K562 (cell line): Measurements from ENCODE around the gene ATXN7. TPM values are rescaled to one million over a fixed set of nuclear protein-coding genes. Genes with fewer than 3 reads are reported as not detected.

Experiments used
- ATAC-seq: fragments of 200-7000 bp; cut with Tn5 transposase; 3 replicates; pipeline ENCODE4 v1.9.1; 2020; ENCODE audit warnings: moderate library complexity
- BruUV-seq: library from RNA; stranded (reverse); fragments of 400-500 nt; replicated peaks from 2 replicates; lab custom pipeline; 2021; lab: Mats Ljungman, UMichigan
- CTCF ChIA-PET: fragments of 300-600 bp; formaldehyde crosslinking; extraction: SDS; loops from one replicate; lab custom pipeline; 2021; ENCODE audit warnings: low intra/inter-chr PET ratio; lab: Yijun Ruan, JAX
- POLR2A ChIA-PET: fragments of 300-600, 350-650 bp; sonication (Branson Sonifier 250); formaldehyde crosslinking; extraction: SDS; loops from one replicate; lab custom pipeline; 2021; ENCODE audit warnings: antibody characterized with exemption, inconsistent platforms; lab: Yijun Ruan, JAX
- DNase-seq, 4 experiments: peaks; one replicate each; pipeline versions ENCODE4 v3.0.0 to v3.0.0-alpha.2; 2011 to 2018; ENCODE audit warnings: low spot score in 3 of 4, mixed read lengths in 3 of 4; ENCODE audit errors: extremely low read depth in 1 of 4
- FAIRE-seq: peaks from 2 replicates; lab custom pipeline; 2011; peaks lifted over from hg19 to GRCh38; lab: Jason Lieb, UNC
- H2AFZ ChIP-seq: 2 replicates; pipeline ENCODE4 v1.6.0; 2011; ENCODE audit warnings: low read depth, low read length, control low read depth, inconsistent platforms
- H3K27ac ChIP-seq: fragments of 200-600 bp; 3 replicates; pipeline ENCODE4 v1.8.0; 2011; ENCODE audit warnings: low read depth, mild to moderate bottlenecking, control low read depth, inconsistent platforms, low read length, moderate library complexity, mixed read lengths; ENCODE audit errors: extremely low read depth
- H3K27me3 ChIP-seq, 2 experiments: fragments of 300-600 bp in 1 of 2; 2 replicates in 1 of 2; 3 replicates in 1 of 2; pipeline versions ENCODE4 v1.6.0 to v1.8.0; 2011; ENCODE audit warnings: inconsistent platforms in 2 of 2, low read length in 2 of 2, mild to moderate bottlenecking in 1 of 2, mixed read lengths in 1 of 2, moderate library complexity in 1 of 2; ENCODE audit not compliant: control insufficient read depth in 2 of 2, insufficient read depth in 2 of 2
- H3K36me3 ChIP-seq: fragments of 300-600 bp; 3 replicates; pipeline ENCODE4 v1.8.0; 2011; ENCODE audit warnings: mild to moderate bottlenecking, low read length, inconsistent platforms; ENCODE audit not compliant: control insufficient read depth, insufficient read depth
- H3K4me1 ChIP-seq, 2 experiments: fragments of 200-600 bp in 1 of 2; replicated peaks in 1 of 2; 2 replicates in 1 of 2; 3 replicates in 1 of 2; pipeline versions ENCODE4 v1.5.1 to v1.8.0; 2011; ENCODE audit warnings: inconsistent platforms in 2 of 2, low read length in 2 of 2, mild to moderate bottlenecking in 1 of 2, mixed read lengths in 1 of 2, moderate library complexity in 1 of 2; ENCODE audit not compliant: control insufficient read depth in 2 of 2, insufficient read depth in 2 of 2
- H3K4me2 ChIP-seq: 2 replicates; pipeline ENCODE4 v1.6.1; 2011; ENCODE audit warnings: low read length, control low read depth, inconsistent platforms, mixed read lengths; ENCODE audit not compliant: insufficient read depth
- H3K4me3 ChIP-seq: fragments of 200-600 bp; sonication (generic), shearing (Covaris generic); 2 replicates; pipeline ENCODE4 v1.5.1; 2016; ENCODE audit warnings: control low read depth, inconsistent platforms
- H3K79me2 ChIP-seq: fragments of 200-600 bp; 3 replicates; pipeline ENCODE4 v1.8.0; 2011; ENCODE audit warnings: low read length, inconsistent platforms; ENCODE audit not compliant: control insufficient read depth, insufficient read depth
- H3K9ac ChIP-seq, 2 experiments: 2 replicates each; pipeline versions ENCODE4 v1.6.0 to v1.6.1; 2011; ENCODE audit warnings: low read depth in 2 of 2, low read length in 2 of 2, control low read depth in 1 of 2, inconsistent platforms in 1 of 2, mild to moderate bottlenecking in 1 of 2, mixed read lengths in 1 of 2; ENCODE audit not compliant: insufficient read depth in 1 of 2
- H3K9me1 ChIP-seq: one replicate; pipeline ENCODE4 v1.6.0; 2011; ENCODE audit warnings: inconsistent platforms, mild to moderate bottlenecking, low read length, moderate library complexity; ENCODE audit not compliant: control insufficient read depth, insufficient read depth
- H3K9me3 ChIP-seq: replicated peaks from 2 replicates; pipeline ENCODE4 v1.5.1; 2011; ENCODE audit warnings: low read depth, low read length, inconsistent platforms; ENCODE audit not compliant: control insufficient read depth, insufficient read depth
- H4K20me1 ChIP-seq: replicated peaks from 2 replicates; pipeline ENCODE4 v1.6.1; 2011; ENCODE audit warnings: low read length, inconsistent platforms, mixed read lengths; ENCODE audit not compliant: control insufficient read depth, insufficient read depth
- ADNP ChIP-seq: fragments of 200-800 bp; sonication (Bioruptor generic); IDR thresholded peaks from 2 replicates; pipeline ENCODE4 v1.6.1; 2016; ENCODE audit warnings: missing genetic modification characterization, missing compliant biosample characterization
- BACH1 ChIP-seq: fragments of 200-800 bp; sonication (Bioruptor generic); IDR thresholded peaks from 2 replicates; pipeline ENCODE4 v1.6.1; 2016; ENCODE audit warnings: missing genetic modification characterization, missing compliant biosample characterization
- HDAC1 ChIP-seq, 2 experiments: fragments of 450-650 bp; IDR thresholded peaks; 2 replicates each; pipeline ENCODE4 v1.6.1; 2016 to 2017; ENCODE audit warnings: inconsistent platforms in 1 of 2, mild to moderate bottlenecking in 1 of 2, moderate library complexity in 1 of 2
- HMG20B ChIP-seq: fragments of 250-450 bp; sonication (Bioruptor Pico); IDR thresholded peaks from 2 replicates; pipeline ENCODE4 v1.5.0; 2021; ENCODE audit warnings: mild to moderate bottlenecking
- JUND ChIP-seq, 2 experiments: IDR thresholded peaks; 2 replicates in 1 of 2; 3 replicates in 1 of 2; pipeline ENCODE4 v1.6.1; 2011; ENCODE audit warnings: borderline replicate concordance in 2 of 2, low read depth in 2 of 2, low read length in 2 of 2, improper control_type of control experiment in 1 of 2, missing biosample characterization in 1 of 2, missing genetic modification characterization in 1 of 2, missing genetic modification reagents in 1 of 2
- KAT7 ChIP-seq: sonication (generic); formaldehyde crosslinking; IDR thresholded peaks from 2 replicates; pipeline ENCODE4 v1.8.0; 2022; ENCODE audit warnings: missing genetic modification reagents, mild to moderate bottlenecking, borderline replicate concordance
- MAFF ChIP-seq: IDR thresholded peaks from 2 replicates; pipeline ENCODE4 v1.6.1; 2012; ENCODE audit warnings: low read length, improper control_type of control experiment
- MBD2 ChIP-seq: sonication (generic); IDR thresholded peaks from 2 replicates; pipeline ENCODE4 v1.6.1; 2016; ENCODE audit warnings: low read depth, borderline replicate concordance
- MCM3 ChIP-seq: fragments of 450-650 bp; IDR thresholded peaks from 2 replicates; pipeline ENCODE4 v1.6.1; 2016
- MYBL2 ChIP-seq, 2 experiments: fragments of 450-650 bp in 1 of 2; sonication (generic) in 1 of 2; formaldehyde crosslinking in 1 of 2; IDR thresholded peaks; 2 replicates each; pipeline versions ENCODE4 v1.6.1 to v1.8.1; 2017 to 2022; ENCODE audit warnings: borderline replicate concordance in 1 of 2, inconsistent platforms in 1 of 2, low read depth in 1 of 2, mild to moderate bottlenecking in 1 of 2, missing genetic modification reagents in 1 of 2, moderate library complexity in 1 of 2
- SMAD3 ChIP-seq: fragments of 450-650 bp; formaldehyde crosslinking; conservative IDR thresholded peaks from 2 replicates; pipeline ENCODE4 v1.4.0; 2020; ENCODE audit warnings: mild to moderate bottlenecking
- YBX1 ChIP-seq: fragments of 450-650 bp; IDR thresholded peaks from 2 replicates; pipeline ENCODE4 v1.7.1; 2016; ENCODE audit warnings: mild to moderate bottlenecking
- ZBTB12 ChIP-seq: fragments of 250-450 bp; sonication (Bioruptor Pico); IDR thresholded peaks from 2 replicates; pipeline ENCODE4 v1.4.0; 2020
- ZBTB7A ChIP-seq: IDR thresholded peaks from 2 replicates; pipeline ENCODE4 v1.6.1; 2011; ENCODE audit warnings: low read depth, mild to moderate bottlenecking, low read length, moderate library complexity, borderline replicate concordance; ENCODE audit not compliant: control insufficient read depth
- ZNF263 ChIP-seq: sonication (generic); formaldehyde crosslinking; IDR thresholded peaks from 2 replicates; pipeline ENCODE4 v1.8.0; 2022; ENCODE audit warnings: mild to moderate bottlenecking, missing genetic modification reagents, borderline replicate concordance
- ZNF431 ChIP-seq: sonication (generic); formaldehyde crosslinking; IDR thresholded peaks from 2 replicates; pipeline ENCODE4 v1.8.0; 2022; ENCODE audit warnings: mild to moderate bottlenecking, missing genetic modification reagents
- WGBS: fragments of 100-300 bp; shearing (Covaris generic); methylation state at CpG from one replicate; pipeline ENCODE4 v1.1.6; 2016; ENCODE audit warnings: low coverage, mixed read lengths; ENCODE audit not compliant: insufficient coverage; ENCODE audit errors: missing lambda C conversion rate; 5-methylcytosine and 5-hydroxymethylcytosine counted together
- in situ Hi-C: fragments of 300-500 bp; cut with MboI; formaldehyde crosslinking; loops from 4 replicates; pipeline ENCODE4 v1.15.0; 2018; ENCODE audit warnings: inconsistent platforms, mixed read lengths
- intact Hi-C: fragments of 100-400 bp; cut with micrococcal nuclease; formaldehyde crosslinking; loops from 2 replicates; pipeline ENCODE4 v1.14.2; 2022
- polyA plus RNA-seq, 8 experiments: library from polyadenylated mRNA; depleted of rRNA in 4 of 8; stranded (reverse) in 5 of 8; unstranded in 3 of 8; fragments of >200 nt; fragmentation: Nextera tagmentation in 2 of 8; fragmentation: Illumina TruSeq in 1 of 8; extraction: Ambion mirVana in 2 of 8; extraction: Trizol in 1 of 8; gene quantifications; 2 replicates each; pipeline versions ENCODE4 v1.2.1 to v1.2.3, GENCODE V29; 2011 to 2014; ENCODE audit warnings: inconsistent platforms in 1 of 8, missing spikeins in 1 of 8
- total RNA-seq, 7 experiments: library from RNA; depleted of rRNA in 6 of 7; stranded (reverse); fragments of >200 nt in 6 of 7; fragmentation: Illumina TruSeq in 2 of 7; extraction: Trizol in 2 of 7; gene quantifications; 2 replicates each; pipeline versions ENCODE4 v1.2.1 to v1.2.3, GENCODE V29; 2011 to 2021; ENCODE audit warnings: low replicate concordance in 1 of 7

Gene ATXN7
- total and polyA plus RNA-seq, 9 of the 15 experiments (the other 6 are each of a cell fraction or from before 2014, with no cell fraction given), result 0.41 to 9.2 (median 6.7) TPM

GRCh38 chr3:63968612-63969350 lies 105.1 kb downstream of the ATXN7 start:
- TF ChIP-seq ZBTB7A (no peak), KAT7 (CRISPR knock-in tag) (no peak), ADNP (no peak), ZBTB12 (CRISPR knock-in tag) (no peak), BACH1 (tag) (no peak), HMG20B (CRISPR knock-in tag) (no peak), MYBL2 (IDR thresholded peaks at IDR 0.05; ENCODE audit: low read depth) (no peak), MYBL2 (CRISPR knock-in tag; IDR thresholded peaks at IDR 0.05; ENCODE audit: borderline replicate concordance) (no peak), MAFF (no peak), HDAC1 (IDR thresholded peaks at IDR 0.05) (no peak), ZNF263 (CRISPR knock-in tag) (no peak), MCM3 (no peak), YBX1 (no peak), JUND (IDR thresholded peaks at IDR 0.05; ENCODE audit: borderline replicate concordance, low read depth, low read length) (no peak), JUND (tag; IDR thresholded peaks at IDR 0.05; ENCODE audit: borderline replicate concordance, low read depth, low read length) (no peak), MBD2 (no peak), SMAD3 (CRISPR knock-in tag) (no peak), ZNF431 (CRISPR knock-in tag) (no peak)
- CTCF ChIA-PET, result no interaction called here
- Histone ChIP-seq H3K9me1 (peaks cover 3% of the 10 kb centered on the region), H4K20me1 (no peaks in the 10 kb centered on the region), H2AFZ (peak overlapping the region; percentile 68; the same call in 1 of the 2 replicates), H3K4me1 (peaks cover 7 to 40% of the 10 kb centered on the region in 2 experiments; a peak in 4 of 5 replicates), H3K4me3 (no peak overlapping the region), H3K36me3 (peaks cover 8% of the 10 kb centered on the region; the same call in 1 of the 3 replicates), H3K79me2 (peaks cover 58% of the 10 kb centered on the region), H3K27me3 (no peaks in the 10 kb centered on the region), H3K9me3 (no peaks in the 10 kb centered on the region), H3K27ac (peak overlapping the region; percentile 78), H3K4me2 (peak overlapping the region; percentile 77), H3K9ac (peak overlapping the region in 1 of 2 experiments; percentile 32; a peak in 2 of 4 replicates)
- in situ Hi-C loops, result no loop called here
- BruUV-seq, result no TSS peak
- 32% methylated on average over 3 of the region's 3 CpGs for WGBS
- intact Hi-C loops, result loop anchor here (10.0 kb wide), 1 partner anchor 104 kb away; the partner anchor contains the start of genes ATXN7 and THOC7
- ATAC-seq, result no peak; the same call in 2 of the 3 replicates
- DNase-seq, result no peak
- FAIRE-seq, result no peak
- POLR2A ChIA-PET, result interaction anchor here (1.7 kb wide), 1 partner anchor 9 kb away, joined by 7 read pairs; no protein-coding TSS in a partner anchor
